Activated CD8-positive, alpha-beta T cell treated with anti-CD3 and anti-CD28 coated beads for 36 hours (primary cell): ENCODE results near the gene OTUD5. TPM values are rescaled to one million over a fixed set of nuclear protein-coding genes. Genes with fewer than 3 reads are reported as not detected.

ENCODE experiments used
- ATAC-seq: fragments of 200-7000 bp; cut with Tn5 transposase; one replicate; pipeline ENCODE4 v1.10.0; 2021; ENCODE audit warnings: mild to moderate bottlenecking, moderate library complexity
- CTCF ChIA-PET: fragments of 350-600 bp; sonication (Branson Sonifier 250); formaldehyde crosslinking; loops from one replicate; lab custom pipeline; 2021; ENCODE audit warnings: antibody characterized with exemption; lab: Charles Lee
- POLR2A ChIA-PET: fragments of 350-600 bp; sonication (Branson Sonifier 250); formaldehyde crosslinking; loops from one replicate; lab custom pipeline; 2021; ENCODE audit warnings: antibody characterized with exemption; lab: Charles Lee
- DNase-seq: peaks from one replicate; pipeline ENCODE4 v3.0.0-alpha.2; 2020
- H3K27ac Mint-ChIP-seq: one replicate; pipeline ENCODE4 v1.8.0; 2021; ENCODE audit warnings: mild to moderate bottlenecking, mixed read lengths
- H3K27me3 Mint-ChIP-seq: one replicate; pipeline ENCODE4 v1.8.0; 2021; ENCODE audit warnings: mixed read lengths
- H3K36me3 Mint-ChIP-seq: one replicate; pipeline ENCODE4 v1.8.0; 2021; ENCODE audit warnings: low read depth, mixed read lengths
- H3K4me1 Mint-ChIP-seq: one replicate; pipeline ENCODE4 v1.8.0; 2021; ENCODE audit warnings: low read depth, mixed read lengths
- H3K4me3 Mint-ChIP-seq: one replicate; pipeline ENCODE4 v1.8.0; 2021; ENCODE audit warnings: mild to moderate bottlenecking, moderate library complexity, mixed read lengths
- H3K9me3 Mint-ChIP-seq: one replicate; pipeline ENCODE4 v1.8.0; 2021; ENCODE audit warnings: mixed read lengths
- CTCF ChIP-seq: fragments of 200-600 bp; IDR thresholded peaks from one replicate; pipeline ENCODE4 v1.8.0; 2022; ENCODE audit warnings: antibody characterized with exemption, mild to moderate bottlenecking
- intact Hi-C: fragments of 100-400 bp; cut with micrococcal nuclease; formaldehyde crosslinking; loops from one replicate; pipeline ENCODE4 v1.10.0; 2022
- total RNA-seq, 2 experiments: library from RNA; stranded (reverse); gene quantifications; one replicate each; pipeline ENCODE4 v1.2.3, GENCODE V29; 2021

Gene OTUD5
- total RNA-seq, 2 experiments from 2014 or later = 50.6 to 51.5 TPM

- no peak for DNase-seq
- Mint-ChIP-seq H3K4me1 (peaks cover 39% of the 10 kb centered on the region), H3K27ac (peak overlapping the region; percentile 99), H3K4me3 (peak overlapping the region; percentile 100), H3K27me3 (no peaks in the 10 kb centered on the region), H3K9me3 (no peaks in the 10 kb centered on the region), H3K36me3 (peaks cover 40% of the 10 kb centered on the region)
- TF ChIP-seq CTCF = no peak
- ChIA-PET CTCF (no interaction called here), POLR2A (interaction anchor here (0.6 to 0.7 kb wide), 2 partner anchors 45 to 63 kb away, joined by 3 read pairs; no protein-coding TSS in a partner anchor)
- no peak for ATAC-seq
- intact Hi-C loops = loop anchor here (10.0 kb wide), 1 partner anchor 46 kb away; the partner anchor contains the start of gene OTUD5
Observed at GRCh38 chrX:49000636-49001035, 43.2 kb upstream of the OTUD5 start.

- intact Hi-C loops = no loop called here
- Mint-ChIP-seq H3K36me3 (peaks cover 46% of the 10 kb centered on the region), H3K27ac (no peak overlapping the region), H3K27me3 (no peaks in the 10 kb centered on the region), H3K4me3 (no peak overlapping the region), H3K9me3 (no peaks in the 10 kb centered on the region), H3K4me1 (peaks cover 43% of the 10 kb centered on the region)
- CTCF ChIA-PET = no interaction called here
- POLR2A ChIA-PET = no interaction called here
- DNase-seq (peak; percentile 14), ATAC-seq (no peak)
- TF ChIP-seq CTCF = no peak
Observed at GRCh38 chrX:48999030-48999429, 41.6 kb upstream of the OTUD5 start.

GRCh38 chrX:48998391-48998790, 41.0 kb upstream of the OTUD5 start:
- no peak overlapping the region for H3K4me3 Mint-ChIP-seq
- peak overlapping the region; percentile 68 for H3K27ac Mint-ChIP-seq
- ChIA-PET POLR2A (no interaction called here), CTCF (no interaction called here)
- intact Hi-C loops = no loop called here
- ATAC-seq (no peak), DNase-seq (peak; percentile 17)
- TF ChIP-seq CTCF = no peak
- peaks cover 43% of the 10 kb centered on the region for H3K4me1 Mint-ChIP-seq
- no peaks in the 10 kb centered on the region for H3K27me3 Mint-ChIP-seq
- peaks cover 48% of the 10 kb centered on the region for H3K36me3 Mint-ChIP-seq
- H3K9me3 Mint-ChIP-seq = no peaks in the 10 kb centered on the region

- Mint-ChIP-seq H3K4me1 (peaks cover 43% of the 10 kb centered on the region), H3K36me3 (peaks cover 50% of the 10 kb centered on the region), H3K4me3 (no peak overlapping the region), H3K9me3 (no peaks in the 10 kb centered on the region), H3K27me3 (no peaks in the 10 kb centered on the region), H3K27ac (peak overlapping the region; percentile 39)
- ChIA-PET CTCF (no interaction called here), POLR2A (no interaction called here)
- no peak for TF ChIP-seq CTCF
- DNase-seq (no peak), ATAC-seq (no peak)
- intact Hi-C loops = no loop called here
Observed at GRCh38 chrX:48997865-48998264, 40.5 kb upstream of the OTUD5 start.

GRCh38 chrX:48997455-48997854, 40.0 kb upstream of the OTUD5 start:
- Mint-ChIP-seq H3K36me3 (peaks cover 50% of the 10 kb centered on the region), H3K27me3 (no peaks in the 10 kb centered on the region), H3K4me3 (no peak overlapping the region), H3K4me1 (peaks cover 43% of the 10 kb centered on the region), H3K9me3 (no peaks in the 10 kb centered on the region), H3K27ac (peak overlapping the region; percentile 39)
- no peak for ATAC-seq
- DNase-seq = no peak
- intact Hi-C loops = no loop called here
- ChIA-PET CTCF (no interaction called here), POLR2A (no interaction called here)
- no peak for TF ChIP-seq CTCF
